Body of pancreas (tissue), 4 donors: ENCODE results near the gene AQR. TPM values are rescaled to one million over a fixed set of nuclear protein-coding genes. Genes with fewer than 3 reads are reported as not detected.
"Not testable (repeated sequence)": the region's sequence is repeated elsewhere in the genome, so short reads cannot be mapped to it uniquely, and the experiment has no call there.

Source experiments
- ATAC-seq: fragments of 150-250 bp; one replicate; pipeline ENCODE4 v1.9.1; 2016
- DNase-seq, 4 donors: peaks; one replicate each; pipeline ENCODE4 v3.0.0-alpha.2; 2019
- H3K27ac ChIP-seq, 4 donors: fragments of 200-600 bp; sonication (generic); 1 replicate in 3 of 4; 2 replicates in 1 of 4; pipeline versions ENCODE4 v1.5.1 to v1.6.1; 2016 to 2019; ENCODE audit warnings: mild to moderate bottlenecking in 1 of 4, mixed read lengths in 1 of 4, moderate library complexity in 1 of 4
- H3K27me3 ChIP-seq, 2 donors: fragments of 200-600 bp; sonication (generic); one replicate each; pipeline ENCODE4 v1.6.0; 2016; ENCODE audit warnings: mild to moderate bottlenecking in 1 of 2
- H3K36me3 ChIP-seq, 2 donors: fragments of 200-600 bp; sonication (generic); replicated peaks in 1 of 2; 2 replicates each; pipeline ENCODE4 v1.5.1; 2016; ENCODE audit warnings: low read depth in 2 of 2; ENCODE audit not compliant: insufficient read depth in 1 of 2
- H3K4me1 ChIP-seq: fragments of 200-600 bp; sonication (generic); one replicate; pipeline ENCODE4 v1.6.0; 2016
- H3K4me3 ChIP-seq, 2 donors: fragments of 200-600 bp; sonication (generic); 1 replicate in 1 of 2; 2 replicates in 1 of 2; pipeline ENCODE4 v1.5.1; 2016 to 2019
- H3K9me3 ChIP-seq, 3 donors: fragments of 200-600 bp; sonication (generic); 1 replicate in 2 of 3; 2 replicates in 1 of 3; pipeline ENCODE4 v1.5.1; 2016
- POLR2A ChIP-seq, 3 donors: fragments of 450-650 bp; IDR thresholded peaks; one replicate each; pipeline ENCODE4 v1.6.1; 2016; ENCODE audit warnings: antibody characterized with exemption in 3 of 3, mild to moderate bottlenecking in 2 of 3
- WGBS, 2 donors: methylation state at CpG; one replicate each; pipeline ENCODE4 v1.1.5; 2017; 5-methylcytosine and 5-hydroxymethylcytosine counted together
- intact Hi-C: fragments of 100-400 bp; cut with DNase I; formaldehyde crosslinking; loops from one replicate; pipeline ENCODE4 v1.15.1; 2023
- total RNA-seq, 2 donors: library from RNA; depleted of rRNA; stranded (reverse); fragments of >200 nt; gene quantifications; one replicate each; pipeline ENCODE4 v1.1.0, GENCODE V29; 2016
- TF ChIP-seq, protein P1 (sequence below), 7 experiments: fragments of 450-650 bp in 4 of 7; fragments of 200-600 bp in 3 of 7; sonication (generic) in 3 of 7; IDR thresholded peaks; one replicate each; pipeline ENCODE4 v1.5.1; 2016 to 2019; ENCODE audit warnings: antibody characterized with exemption in 7 of 7

The AQR gene
- total RNA-seq, 2 donors from 2014 or later, result 10.5 to 15.0 TPM

DNA sequence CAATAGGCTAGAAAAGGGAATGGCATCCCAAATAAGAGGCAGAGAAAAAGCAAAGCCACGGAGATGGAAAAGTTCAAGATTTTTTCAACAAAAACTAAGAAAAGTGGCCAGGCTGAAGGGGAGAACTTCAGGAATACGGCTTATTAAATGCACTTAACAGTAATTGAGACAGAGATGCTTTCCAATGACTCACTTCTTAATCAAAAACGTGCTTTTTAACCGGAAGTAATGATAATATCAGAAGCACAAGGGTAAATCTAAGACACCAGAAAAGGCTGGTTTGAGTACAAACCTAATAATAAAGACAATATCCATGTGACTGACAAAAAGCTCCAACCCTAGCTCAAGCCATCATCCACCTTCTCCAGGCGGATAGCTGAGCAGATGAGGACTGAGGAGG lies 149.4 kb downstream of the AQR start:
- no peaks in the 10 kb centered on the region for H3K36me3 ChIP-seq
- TF ChIP-seq POLR2A (IDR thresholded peaks at IDR 0.05), result no peak
- TF ChIP-seq, protein P1, sequence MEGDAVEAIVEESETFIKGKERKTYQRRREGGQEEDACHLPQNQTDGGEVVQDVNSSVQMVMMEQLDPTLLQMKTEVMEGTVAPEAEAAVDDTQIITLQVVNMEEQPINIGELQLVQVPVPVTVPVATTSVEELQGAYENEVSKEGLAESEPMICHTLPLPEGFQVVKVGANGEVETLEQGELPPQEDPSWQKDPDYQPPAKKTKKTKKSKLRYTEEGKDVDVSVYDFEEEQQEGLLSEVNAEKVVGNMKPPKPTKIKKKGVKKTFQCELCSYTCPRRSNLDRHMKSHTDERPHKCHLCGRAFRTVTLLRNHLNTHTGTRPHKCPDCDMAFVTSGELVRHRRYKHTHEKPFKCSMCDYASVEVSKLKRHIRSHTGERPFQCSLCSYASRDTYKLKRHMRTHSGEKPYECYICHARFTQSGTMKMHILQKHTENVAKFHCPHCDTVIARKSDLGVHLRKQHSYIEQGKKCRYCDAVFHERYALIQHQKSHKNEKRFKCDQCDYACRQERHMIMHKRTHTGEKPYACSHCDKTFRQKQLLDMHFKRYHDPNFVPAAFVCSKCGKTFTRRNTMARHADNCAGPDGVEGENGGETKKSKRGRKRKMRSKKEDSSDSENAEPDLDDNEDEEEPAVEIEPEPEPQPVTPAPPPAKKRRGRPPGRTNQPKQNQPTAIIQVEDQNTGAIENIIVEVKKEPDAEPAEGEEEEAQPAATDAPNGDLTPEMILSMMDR (IDR thresholded peaks at IDR 0.05), result no peak
- no peak overlapping the region for H3K4me3 ChIP-seq
- ATAC-seq, result no peak
- H3K27me3 ChIP-seq, result no peaks in the 10 kb centered on the region
- WGBS, 2 donors, result 58 to 67% methylated on average over 5 of the region's 5 CpGs
- intact Hi-C loops, result no loop called here
- H3K4me1 ChIP-seq, result no peaks in the 10 kb centered on the region
- H3K27ac ChIP-seq, result no peak overlapping the region
- no peaks in the 10 kb centered on the region for H3K9me3 ChIP-seq
- DNase-seq, result no peak

DNA sequence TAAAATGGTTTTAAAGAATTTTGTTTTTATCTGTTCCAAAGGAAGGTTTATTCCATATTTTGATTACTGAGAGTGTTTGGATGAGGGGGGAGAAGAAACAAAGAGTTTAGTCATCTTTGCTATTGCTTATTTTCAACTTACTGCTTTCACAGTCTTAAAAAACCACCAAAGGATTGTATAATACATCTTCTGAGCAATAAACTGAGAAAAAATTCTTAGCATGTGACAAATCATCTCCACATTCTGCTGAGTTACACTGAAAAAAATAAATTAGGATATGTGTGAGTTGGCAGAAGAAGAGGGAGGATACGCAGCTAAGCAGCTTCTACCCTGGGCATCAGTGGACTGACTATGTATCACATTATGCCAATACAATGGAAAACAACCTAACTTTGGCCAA lies 151.0 kb downstream of the AQR start:
- Histone ChIP-seq H3K27me3 (no peaks in the 10 kb centered on the region), H3K27ac (no peak overlapping the region), H3K9me3 (no peaks in the 10 kb centered on the region), H3K36me3 (no peaks in the 10 kb centered on the region), H3K4me3 (no peak overlapping the region), H3K4me1 (no peaks in the 10 kb centered on the region)
- WGBS, 2 donors, result 88 to 96% methylated on average over 1 of the region's 1 CpG
- no peak for ATAC-seq
- TF ChIP-seq, protein P1 (IDR thresholded peaks at IDR 0.05), result no peak
- no peak for TF ChIP-seq POLR2A (IDR thresholded peaks at IDR 0.05)
- intact Hi-C loops, result no loop called here
- DNase-seq, result no peak

DNA sequence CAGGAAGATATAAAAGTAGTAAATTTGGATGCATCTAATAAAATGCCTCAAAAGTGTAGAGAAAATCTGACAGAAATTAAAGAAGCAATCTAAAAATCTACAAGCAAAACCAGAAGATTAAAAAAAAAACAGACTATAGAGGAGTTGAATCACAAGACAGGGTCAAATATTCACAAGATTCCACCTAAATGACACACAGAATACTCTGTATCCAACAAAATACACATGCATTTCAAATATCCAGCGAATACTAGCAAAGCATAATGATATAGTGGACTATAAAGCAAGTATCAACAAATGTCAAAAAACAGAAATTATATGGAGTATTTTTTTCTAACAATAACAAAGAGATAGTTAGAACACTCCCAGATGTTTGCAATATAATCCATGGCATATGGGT lies 153.7 kb downstream of the AQR start:
- TF ChIP-seq POLR2A (IDR thresholded peaks at IDR 0.05), result no peak
- TF ChIP-seq, protein P1 (IDR thresholded peaks at IDR 0.05), result no peak
- WGBS, 2 donors, result 64 to 90% methylated on average over 1 of the region's 1 CpG
- H3K4me3 ChIP-seq, result no peak overlapping the region
- no peak for DNase-seq
- no peaks in the 10 kb centered on the region for H3K27me3 ChIP-seq
- no peaks in the 10 kb centered on the region for H3K4me1 ChIP-seq
- no peaks in the 10 kb centered on the region for H3K36me3 ChIP-seq
- H3K9me3 ChIP-seq, result no peaks in the 10 kb centered on the region
- ATAC-seq, result no peak
- intact Hi-C loops, result no loop called here
- no peak overlapping the region for H3K27ac ChIP-seq

DNA sequence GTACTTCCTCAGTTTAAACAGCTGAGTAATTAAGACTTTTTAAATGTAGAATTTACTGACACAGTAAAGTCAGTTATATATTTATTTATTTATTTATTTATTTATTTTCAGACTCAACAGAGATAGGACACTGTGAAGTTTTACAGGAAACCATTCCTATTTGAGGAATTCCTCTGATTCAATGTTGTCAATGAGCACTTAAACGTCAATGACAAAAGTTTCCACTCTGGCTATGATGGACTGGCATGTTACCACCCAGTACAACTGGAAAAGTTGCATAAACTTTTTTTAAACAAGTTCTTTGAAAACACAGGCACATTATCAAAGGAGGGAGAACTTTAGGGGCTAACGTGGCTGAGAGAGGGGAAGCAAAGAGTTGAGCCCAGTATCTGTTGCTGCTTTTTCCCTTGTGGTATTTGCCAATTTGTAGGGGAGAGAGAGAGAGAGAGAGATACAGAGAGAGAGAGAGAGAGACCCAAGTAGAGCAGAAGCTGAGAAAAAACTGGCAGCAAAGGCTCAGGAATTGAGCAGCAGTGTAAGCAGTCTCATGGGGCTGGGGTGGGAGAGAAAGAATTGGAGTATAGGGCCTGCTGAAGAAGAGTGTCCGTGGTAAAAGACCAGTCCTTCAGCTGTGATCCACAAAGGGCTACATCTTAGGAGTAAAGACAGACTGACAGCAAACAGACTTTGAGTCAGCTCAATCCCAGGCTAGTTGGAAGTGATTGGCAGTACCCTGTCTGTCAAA lies 155.9 kb downstream of the AQR start:
- ATAC-seq (peak; percentile 12), DNase-seq (no peak)
- Histone ChIP-seq H3K9me3 (no peaks in the 10 kb centered on the region), H3K4me3 (no peak overlapping the region), H3K36me3 (no peaks in the 10 kb centered on the region), H3K27ac (no peak overlapping the region), H3K4me1 (no peaks in the 10 kb centered on the region), H3K27me3 (no peaks in the 10 kb centered on the region)
- TF ChIP-seq, protein P1 (IDR thresholded peaks at IDR 0.05), result no peak
- TF ChIP-seq POLR2A (IDR thresholded peaks at IDR 0.05), result no peak
- WGBS, 2 donors, result 42 to 44% methylated on average over 3 of the region's 3 CpGs
- intact Hi-C loops, result no loop called here

DNA sequence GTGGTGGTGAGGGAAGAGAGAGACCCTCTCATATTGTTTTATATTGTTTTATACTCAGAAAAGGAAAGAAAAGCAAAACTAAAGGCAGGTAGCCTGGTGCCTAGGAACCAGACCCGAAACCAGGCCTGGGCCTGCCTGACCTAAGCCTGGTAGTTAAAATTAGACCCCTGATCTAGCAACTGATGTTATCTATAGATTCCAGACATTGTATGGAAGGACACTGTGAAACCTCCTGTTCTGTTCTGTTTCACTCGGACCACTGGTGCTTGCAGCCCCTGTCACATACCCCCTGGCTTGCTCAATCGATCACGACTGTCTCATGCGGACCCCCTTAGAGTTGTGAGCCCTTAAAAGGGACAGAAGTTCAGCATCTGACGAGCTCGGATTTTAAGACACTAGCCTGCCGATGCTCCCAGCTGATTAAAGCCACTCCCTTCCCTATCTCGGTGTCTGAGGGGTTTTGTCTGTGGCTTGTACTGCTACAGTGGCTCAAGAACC lies 156.6 kb downstream of the AQR start:
- H3K4me3 ChIP-seq, H3K4me1 ChIP-seq, H3K27me3 ChIP-seq, H3K9me3 ChIP-seq, DNase-seq, H3K27ac ChIP-seq, H3K36me3 ChIP-seq, ATAC-seq, intact Hi-C loops: not testable (repeated sequence)
- 52 to 66% methylated on average over 9 of the region's 9 CpGs for WGBS, 2 donors
